Mesangial cell (primary cell): Measurements from ENCODE around the gene LARP4B. TPM values are rescaled to one million over a fixed set of nuclear protein-coding genes. Genes with fewer than 3 reads are reported as not detected.

ENCODE experiments used
- total RNA-seq: library from RNA; depleted of rRNA; stranded (reverse); fragments of >200 nt; gene quantifications from 2 replicates; pipeline ENCODE4 v1.2.3, GENCODE V29; 2015

The LARP4B gene
- total RNA-seq, result 35.5 and 48.4 TPM in 2 replicates

GRCh38 chr10:931326-932318 lies at the start of gene LARP4B:
LARP4B (minus strand) TSS chr10:931705; CDS start chr10:885721, 45,984 bp downstream.

Other genes starting within 250 kb of the LARP4B start
- gene DIP2C, start 242.0 kb downstream of the LARP4B start, total RNA-seq, result 10.9 and 32.2 TPM in 2 replicates
- 13.8 and 19.1 TPM in 2 replicates for gene GTPBP4, start 56.7 kb upstream of the LARP4B start, total RNA-seq
- gene IDI2, start 94.2 kb upstream of the LARP4B start, total RNA-seq, result not detected in 2 replicates
- gene IDI1, start 117.4 kb upstream of the LARP4B start, total RNA-seq, result 32.5 and 43.7 TPM in 2 replicates
- 11.6 and 14.2 TPM in 2 replicates for gene WDR37, start 124.7 kb upstream of the LARP4B start, total RNA-seq